GM04503 (cell line): Measurements from ENCODE around the gene CFAP61.

Experiments used
- DNase-seq: peaks from one replicate; pipeline ENCODE4 v3.0.0-alpha.2; 2012; ENCODE audit warnings: low read depth

CFAP61 gene

GRCh38 chr20:20366551-20366875 is 314.2 kb downstream of the CFAP61 start:
- DNase-seq: no peak

- no peak for DNase-seq
Measured at GRCh38 chr20:20366876-20367574, 314.7 kb downstream of the CFAP61 start.

- no peak for DNase-seq
Measured at GRCh38 chr20:20367575-20368417, 315.5 kb downstream of the CFAP61 start, which contains the start of gene INSM1. INSM1 (plus strand) TSS chr20:20368104; CDS start chr20:20368268, 164 bp downstream.

GRCh38 chr20:20368418-20369249 is 316.3 kb downstream of the CFAP61 start:
- DNase-seq: no peak

GRCh38 chr20:20369250-20370093 is 317.1 kb downstream of the CFAP61 start:
- DNase-seq: no peak

- no peak for DNase-seq
Measured at GRCh38 chr20:20370094-20370575, 317.8 kb downstream of the CFAP61 start.

GRCh38 chr20:20371083-20371482 is 318.8 kb downstream of the CFAP61 start:
- no peak for DNase-seq

- DNase-seq: no peak
Measured at GRCh38 chr20:20371681-20372080, 319.3 kb downstream of the CFAP61 start.

- peak; percentile 57 for DNase-seq
Measured at GRCh38 chr20:20373091-20373571, 320.8 kb downstream of the CFAP61 start.

GRCh38 chr20:20375862-20376261 is 323.5 kb downstream of the CFAP61 start:
- no peak for DNase-seq

GRCh38 chr20:20386192-20386591 is 333.9 kb downstream of the CFAP61 start:
- no peak for DNase-seq

GRCh38 chr20:20390393-20390792 is 338.1 kb downstream of the CFAP61 start:
- no peak for DNase-seq

GRCh38 chr20:20391115-20391514 is 338.8 kb downstream of the CFAP61 start:
- no peak for DNase-seq

GRCh38 chr20:20391766-20392165 is 339.4 kb downstream of the CFAP61 start:
- no peak for DNase-seq

GRCh38 chr20:20393207-20394120 is 341.1 kb downstream of the CFAP61 start:
- no peak for DNase-seq

- DNase-seq: no peak
Measured at GRCh38 chr20:20395087-20395486, 342.8 kb downstream of the CFAP61 start.

GRCh38 chr20:20395903-20396568 is 343.7 kb downstream of the CFAP61 start:
- no peak for DNase-seq

- no peak for DNase-seq
Measured at GRCh38 chr20:20396794-20397193, 344.5 kb downstream of the CFAP61 start.

- DNase-seq: no peak
Measured at GRCh38 chr20:20398123-20398522, 345.8 kb downstream of the CFAP61 start.
